GM12878 (cell line): Measurements from ENCODE around the gene TMEM135. TPM values are rescaled to one million over a fixed set of nuclear protein-coding genes. Genes with fewer than 3 reads are reported as not detected.

Source experiments
- ATAC-seq: fragments of 200-7000 bp; cut with Tn5 transposase; 3 replicates; pipeline ENCODE4 v1.9.1; 2020; ENCODE audit warnings: mild to moderate bottlenecking, moderate library complexity
- BruUV-seq: library from RNA; stranded (reverse); fragments of 400-500 nt; replicated peaks from 2 replicates; lab custom pipeline; 2021; lab: Mats Ljungman, UMichigan
- CTCF ChIA-PET: fragments of 300-600 bp; sonication (Branson Sonifier 250); formaldehyde crosslinking; extraction: SDS; loops from one replicate; lab custom pipeline; 2021; ENCODE audit warnings: inconsistent platforms; lab: Yijun Ruan, JAX
- POLR2A ChIA-PET: fragments of 350-600 bp; formaldehyde crosslinking; extraction: SDS; loops from one replicate; lab custom pipeline; 2021; ENCODE audit warnings: inconsistent platforms; lab: Charles Lee
- RAD21 ChIA-PET: fragments of 300-600 bp; sonication (Branson Sonifier 250); formaldehyde crosslinking; loops from one replicate; lab custom pipeline; 2023; ENCODE audit warnings: antibody characterized with exemption; ENCODE audit not compliant: unreplicated experiment; lab: Charles Lee
- SMC1A ChIA-PET: fragments of 300-600 bp; sonication (Branson Sonifier 250); formaldehyde crosslinking; loops from one replicate; lab custom pipeline; 2023; ENCODE audit not compliant: unreplicated experiment, uncharacterized antibody; lab: Charles Lee
- DNase-seq: peaks from one replicate; pipeline ENCODE4 v3.0.0-alpha.2; 2011; ENCODE audit warnings: low read depth, low spot score
- FAIRE-seq: peaks from 3 replicates; lab custom pipeline; 2011; peaks lifted over from hg19 to GRCh38; lab: Jason Lieb, UNC
- H2AFZ ChIP-seq: 2 replicates; pipeline ENCODE4 v1.6.0; 2011; ENCODE audit warnings: low read depth, low read length, control low read depth; ENCODE audit not compliant: control insufficient read depth
- H3K27ac ChIP-seq: 2 replicates; pipeline ENCODE4 v1.5.1; 2011; ENCODE audit warnings: control low read depth; ENCODE audit not compliant: control insufficient read depth, insufficient read depth
- H3K27me3 ChIP-seq, 2 experiments: replicated peaks in 1 of 2; 2 replicates each; pipeline versions ENCODE4 v1.6.0 to v1.6.1; 2011; ENCODE audit warnings: low read length in 1 of 2; ENCODE audit not compliant: control insufficient read depth in 2 of 2, insufficient read depth in 2 of 2
- H3K36me3 ChIP-seq, 2 experiments: 2 replicates each; pipeline ENCODE4 v1.5.1; 2011; ENCODE audit warnings: low read length in 1 of 2; ENCODE audit not compliant: control insufficient read depth in 2 of 2, insufficient read depth in 2 of 2
- H3K4me1 ChIP-seq: 2 replicates; pipeline ENCODE4 v1.6.1; 2011; ENCODE audit warnings: mild to moderate bottlenecking, low read length, moderate library complexity, mixed read lengths; ENCODE audit not compliant: control insufficient read depth, insufficient read depth
- H3K4me2 ChIP-seq: 2 replicates; pipeline ENCODE4 v1.6.0; 2011; ENCODE audit warnings: control low read depth; ENCODE audit not compliant: control insufficient read depth, insufficient read depth
- H3K4me3 ChIP-seq: fragments of 200-600 bp; sonication (generic); 2 replicates; pipeline ENCODE4 v1.5.1; 2016
- H3K79me2 ChIP-seq: 2 replicates; pipeline ENCODE4 v1.6.0; 2011; ENCODE audit warnings: low read length; ENCODE audit not compliant: control insufficient read depth, insufficient read depth
- H3K9ac ChIP-seq: 2 replicates; pipeline ENCODE4 v1.8.0; 2011; ENCODE audit warnings: low read length, control low read depth, mixed read lengths; ENCODE audit not compliant: control insufficient read depth, insufficient read depth
- H3K9me3 ChIP-seq: replicated peaks from 3 replicates; pipeline ENCODE4 v1.5.1; 2011; ENCODE audit warnings: mild to moderate bottlenecking, low read length; ENCODE audit not compliant: control insufficient read depth, insufficient read depth
- H4K20me1 ChIP-seq: 2 replicates; pipeline ENCODE4 v1.6.0; 2011; ENCODE audit not compliant: control insufficient read depth, insufficient read depth
- ASH2L ChIP-seq: fragments of 300-600, 200-600 bp; sonication (generic); IDR thresholded peaks from 2 replicates; pipeline ENCODE4 v1.6.1; 2017; ENCODE audit warnings: low read depth, mild to moderate bottlenecking, borderline replicate concordance
- CBX3 ChIP-seq: fragments of 200-600 bp; sonication (generic); IDR thresholded peaks from 2 replicates; pipeline ENCODE4 v1.6.1; 2016; ENCODE audit warnings: low read depth, borderline replicate concordance
- DPF2 ChIP-seq: fragments of 450-650 bp; IDR thresholded peaks from 2 replicates; pipeline ENCODE4 v1.6.1; 2017; ENCODE audit warnings: mild to moderate bottlenecking
- FOS ChIP-seq: IDR thresholded peaks from 3 replicates; pipeline ENCODE4 v1.6.1; 2011; ENCODE audit warnings: borderline replicate concordance; ENCODE audit not compliant: insufficient read length; ENCODE audit errors: extremely low read depth
- IKZF2 ChIP-seq, 2 experiments: fragments of 450-650 bp; IDR thresholded peaks; 2 replicates each; pipeline ENCODE4 v1.6.1; 2017; ENCODE audit warnings: mild to moderate bottlenecking in 2 of 2, moderate library complexity in 2 of 2
- MEF2A ChIP-seq: IDR thresholded peaks from 2 replicates; pipeline ENCODE4 v1.6.1; 2011; ENCODE audit warnings: low read depth, mild to moderate bottlenecking, low read length, moderate library complexity; ENCODE audit not compliant: insufficient read depth
- POU2F2 ChIP-seq: IDR thresholded peaks from 3 replicates; pipeline ENCODE4 v1.6.1; 2011; ENCODE audit warnings: low read depth, mild to moderate bottlenecking, low read length, borderline replicate concordance
- TAF1 ChIP-seq: IDR thresholded peaks from 2 replicates; pipeline ENCODE4 v1.6.1; 2011; ENCODE audit warnings: mild to moderate bottlenecking, low read depth, low read length, borderline replicate concordance
- TBL1XR1 ChIP-seq: IDR thresholded peaks from 2 replicates; pipeline ENCODE4 v1.6.1; 2012; ENCODE audit warnings: low read depth, low read length, improper control_type of control experiment
- ZNF384 ChIP-seq: IDR thresholded peaks from 2 replicates; pipeline ENCODE4 v1.6.1; 2012; ENCODE audit warnings: low read depth, mild to moderate bottlenecking, low read length, improper control_type of control experiment, borderline replicate concordance
- WGBS: methylation state at CpG from one replicate; pipeline ENCODE4 v1.1.6; 2016; ENCODE audit warnings: low lambda C conversion rate; ENCODE audit not compliant: insufficient replicate concordance, insufficient coverage; ENCODE audit errors: missing lambda C conversion rate; 5-methylcytosine and 5-hydroxymethylcytosine counted together
- in situ Hi-C: fragments of 300-500 bp; cut with MboI; formaldehyde crosslinking; loops from 9 replicates; pipeline ENCODE4 v1.14.3; 2018; ENCODE audit warnings: mixed read lengths
- intact Hi-C: fragments of 100-400 bp; cut with micrococcal nuclease; formaldehyde crosslinking; loops from one replicate; pipeline ENCODE4 v1.14.2; 2022; ENCODE audit not compliant: unreplicated experiment
- polyA plus RNA-seq, 11 experiments: library from polyadenylated mRNA; depleted of rRNA in 4 of 11; unstranded in 6 of 11; stranded (reverse) in 5 of 11; fragments of >200 nt; fragmentation: Nextera tagmentation in 4 of 11; fragmentation: Illumina TruSeq in 1 of 11; extraction: Ambion mirVana in 4 of 11; extraction: Trizol in 1 of 11; gene quantifications; 1 replicate in 1 of 11; 2 replicates in 10 of 11; pipeline versions ENCODE4 v1.2.1 to v1.2.3, GENCODE V29; 2011 to 2016; ENCODE audit warnings: inconsistent platforms in 2 of 11, missing spikeins in 2 of 11, low read depth in 1 of 11
- total RNA-seq, 4 experiments: library from RNA; depleted of rRNA in 3 of 4; stranded (reverse); fragments of >200 nt in 3 of 4; fragmentation: Illumina TruSeq in 1 of 4; extraction: Trizol in 1 of 4; gene quantifications; 2 replicates each; pipeline versions ENCODE4 v1.2.1 to v1.2.3, GENCODE V29; 2013 to 2021
- TF ChIP-seq, protein P1 (sequence below): IDR thresholded peaks from 2 replicates; pipeline ENCODE4 v1.6.1; 2012; ENCODE audit warnings: low read depth, low read length, improper control_type of control experiment
- TF ChIP-seq, protein P2 (sequence below): fragments of 450-650 bp; IDR thresholded peaks from 2 replicates; pipeline ENCODE4 v1.6.1; 2017; ENCODE audit warnings: mild to moderate bottlenecking
- TF ChIP-seq, protein P3 (sequence below): fragments of 450-650 bp; IDR thresholded peaks from 2 replicates; pipeline ENCODE4 v1.6.1; 2018; ENCODE audit warnings: mild to moderate bottlenecking, low read depth, moderate library complexity; ENCODE audit not compliant: partially characterized antibody

TMEM135 gene
- total and polyA plus RNA-seq, 10 of the 15 experiments (the other 5 are each of a cell fraction or from before 2014, with no cell fraction given), result 7.2 to 117 (median 12.9) TPM

DNA sequence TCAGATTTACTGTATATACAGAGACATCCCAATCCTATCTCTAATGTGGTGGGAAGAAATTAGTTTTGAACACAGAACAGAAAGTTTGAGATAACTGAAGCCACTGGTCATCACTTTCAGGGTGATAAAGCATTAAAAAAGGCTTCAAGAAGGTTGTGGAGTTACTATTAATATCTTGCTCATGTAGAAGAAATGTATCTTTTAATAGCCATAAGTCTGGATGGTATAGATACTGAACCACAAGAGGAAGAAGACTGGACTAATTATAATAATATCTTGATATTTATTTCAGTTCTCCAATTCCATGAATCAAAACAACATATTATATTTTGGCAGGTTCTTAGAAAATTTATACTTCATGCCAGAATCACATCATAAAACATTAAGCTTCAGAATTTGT lies 137.1 kb downstream of the TMEM135 start:
- H3K36me3 ChIP-seq, result no peaks in the 10 kb centered on the region
- no TSS peak for BruUV-seq
- no peak overlapping the region for H3K9ac ChIP-seq
- H3K4me1 ChIP-seq, result no peaks in the 10 kb centered on the region
- no peak overlapping the region for H3K27ac ChIP-seq
- ChIA-PET RAD21 (no interaction called here), POLR2A (no interaction called here)
- no peak for DNase-seq
- no peak for ATAC-seq
- no peak overlapping the region for H2AFZ ChIP-seq
- FAIRE-seq, result no peak
- TF ChIP-seq POU2F2, result no peak
- no peak for TF ChIP-seq MEF2A
- TF ChIP-seq TAF1, result no peak
- TF ChIP-seq ASH2L, result no peak
- no peak for TF ChIP-seq DPF2
- TF ChIP-seq CBX3, result no peak
- TF ChIP-seq, protein P1, sequence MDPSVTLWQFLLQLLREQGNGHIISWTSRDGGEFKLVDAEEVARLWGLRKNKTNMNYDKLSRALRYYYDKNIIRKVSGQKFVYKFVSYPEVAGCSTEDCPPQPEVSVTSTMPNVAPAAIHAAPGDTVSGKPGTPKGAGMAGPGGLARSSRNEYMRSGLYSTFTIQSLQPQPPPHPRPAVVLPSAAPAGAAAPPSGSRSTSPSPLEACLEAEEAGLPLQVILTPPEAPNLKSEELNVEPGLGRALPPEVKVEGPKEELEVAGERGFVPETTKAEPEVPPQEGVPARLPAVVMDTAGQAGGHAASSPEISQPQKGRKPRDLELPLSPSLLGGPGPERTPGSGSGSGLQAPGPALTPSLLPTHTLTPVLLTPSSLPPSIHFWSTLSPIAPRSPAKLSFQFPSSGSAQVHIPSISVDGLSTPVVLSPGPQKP, result no peak
- TF ChIP-seq, all 136 proteins: peak for 0
- no peaks in the 10 kb centered on the region for H4K20me1 ChIP-seq
- no peak overlapping the region for H3K4me3 ChIP-seq
- H3K27me3 ChIP-seq, result no peaks in the 10 kb centered on the region
- SMC1A ChIA-PET, result interaction anchor here (1.6 kb wide), 1 partner anchor 12 kb away, joined by 3 read pairs; no protein-coding TSS in a partner anchor
- H3K79me2 ChIP-seq, result no peaks in the 10 kb centered on the region
- in situ Hi-C loops (no loop called here), intact Hi-C loops (no loop called here)
- CTCF ChIA-PET, result no interaction called here
- peaks cover 3% of the 10 kb centered on the region; the same call in 2 of the 3 replicates for H3K9me3 ChIP-seq
- H3K4me2 ChIP-seq, result no peak overlapping the region

DNA sequence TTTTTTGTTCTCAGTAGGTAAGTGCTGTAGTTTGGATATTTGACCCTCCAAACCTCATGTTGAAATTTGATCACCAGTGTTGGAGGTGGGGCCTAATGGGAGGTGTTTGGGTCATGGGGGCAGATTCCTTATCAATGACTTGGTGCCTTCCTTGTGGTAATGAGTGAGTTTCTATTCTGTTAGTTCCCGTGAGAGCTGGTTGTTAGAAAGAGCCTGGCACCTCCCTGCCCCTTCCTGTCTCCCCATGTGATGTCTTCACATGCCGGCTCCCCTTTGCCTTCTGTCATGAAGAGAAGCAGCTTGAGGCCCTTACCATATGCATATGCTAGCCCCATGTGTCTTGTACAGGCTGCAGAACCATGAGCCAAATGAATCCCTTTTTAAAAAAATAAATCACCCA lies 138.3 kb downstream of the TMEM135 start:
- intact Hi-C loops, result no loop called here
- BruUV-seq, result no TSS peak
- CTCF ChIA-PET, result no interaction called here
- no peak overlapping the region for H3K27ac ChIP-seq
- no peaks in the 10 kb centered on the region for H3K36me3 ChIP-seq
- RAD21 ChIA-PET, result no interaction called here
- in situ Hi-C loops, result no loop called here
- POLR2A ChIA-PET, result no interaction called here
- no peak for ATAC-seq
- SMC1A ChIA-PET, result interaction anchor here (1.0 kb wide), 1 partner anchor 24 kb away, joined by 3 read pairs; no protein-coding TSS in a partner anchor
- H4K20me1 ChIP-seq, result no peaks in the 10 kb centered on the region
- no peak for FAIRE-seq
- no peak overlapping the region for H2AFZ ChIP-seq
- H3K9me3 ChIP-seq, result peaks cover 3% of the 10 kb centered on the region; the same call in 2 of the 3 replicates
- no peak overlapping the region for H3K4me3 ChIP-seq
- WGBS, result 100% methylated on average over 2 of the region's 2 CpGs
- no peaks in the 10 kb centered on the region for H3K27me3 ChIP-seq
- DNase-seq, result no peak
- no peak overlapping the region for H3K9ac ChIP-seq
- H3K79me2 ChIP-seq, result no peaks in the 10 kb centered on the region
- H3K4me1 ChIP-seq, result no peaks in the 10 kb centered on the region
- no peak overlapping the region for H3K4me2 ChIP-seq
- TF ChIP-seq, protein P2, sequence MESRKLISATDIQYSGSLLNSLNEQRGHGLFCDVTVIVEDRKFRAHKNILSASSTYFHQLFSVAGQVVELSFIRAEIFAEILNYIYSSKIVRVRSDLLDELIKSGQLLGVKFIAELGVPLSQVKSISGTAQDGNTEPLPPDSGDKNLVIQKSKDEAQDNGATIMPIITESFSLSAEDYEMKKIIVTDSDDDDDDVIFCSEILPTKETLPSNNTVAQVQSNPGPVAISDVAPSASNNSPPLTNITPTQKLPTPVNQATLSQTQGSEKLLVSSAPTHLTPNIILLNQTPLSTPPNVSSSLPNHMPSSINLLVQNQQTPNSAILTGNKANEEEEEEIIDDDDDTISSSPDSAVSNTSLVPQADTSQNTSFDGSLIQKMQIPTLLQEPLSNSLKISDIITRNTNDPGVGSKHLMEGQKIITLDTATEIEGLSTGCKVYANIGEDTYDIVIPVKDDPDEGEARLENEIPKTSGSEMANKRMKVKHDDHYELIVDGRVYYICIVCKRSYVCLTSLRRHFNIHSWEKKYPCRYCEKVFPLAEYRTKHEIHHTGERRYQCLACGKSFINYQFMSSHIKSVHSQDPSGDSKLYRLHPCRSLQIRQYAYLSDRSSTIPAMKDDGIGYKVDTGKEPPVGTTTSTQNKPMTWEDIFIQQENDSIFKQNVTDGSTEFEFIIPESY, result no peak
- TF ChIP-seq IKZF2 (IDR thresholded peaks at IDR 0.05) (no peak), FOS (no peak), TBL1XR1 (no peak), ZNF384 (no peak)
- TF ChIP-seq, protein P3, sequence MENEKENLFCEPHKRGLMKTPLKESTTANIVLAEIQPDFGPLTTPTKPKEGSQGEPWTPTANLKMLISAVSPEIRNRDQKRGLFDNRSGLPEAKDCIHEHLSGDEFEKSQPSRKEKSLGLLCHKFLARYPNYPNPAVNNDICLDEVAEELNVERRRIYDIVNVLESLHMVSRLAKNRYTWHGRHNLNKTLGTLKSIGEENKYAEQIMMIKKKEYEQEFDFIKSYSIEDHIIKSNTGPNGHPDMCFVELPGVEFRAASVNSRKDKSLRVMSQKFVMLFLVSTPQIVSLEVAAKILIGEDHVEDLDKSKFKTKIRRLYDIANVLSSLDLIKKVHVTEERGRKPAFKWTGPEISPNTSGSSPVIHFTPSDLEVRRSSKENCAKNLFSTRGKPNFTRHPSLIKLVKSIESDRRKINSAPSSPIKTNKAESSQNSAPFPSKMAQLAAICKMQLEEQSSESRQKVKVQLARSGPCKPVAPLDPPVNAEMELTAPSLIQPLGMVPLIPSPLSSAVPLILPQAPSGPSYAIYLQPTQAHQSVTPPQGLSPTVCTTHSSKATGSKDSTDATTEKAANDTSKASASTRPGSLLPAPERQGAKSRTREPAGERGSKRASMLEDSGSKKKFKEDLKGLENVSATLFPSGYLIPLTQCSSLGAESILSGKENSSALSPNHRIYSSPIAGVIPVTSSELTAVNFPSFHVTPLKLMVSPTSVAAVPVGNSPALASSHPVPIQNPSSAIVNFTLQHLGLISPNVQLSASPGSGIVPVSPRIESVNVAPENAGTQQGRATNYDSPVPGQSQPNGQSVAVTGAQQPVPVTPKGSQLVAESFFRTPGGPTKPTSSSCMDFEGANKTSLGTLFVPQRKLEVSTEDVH, result no peak
